GM23338 (cell line): Measurements from ENCODE around the gene DUSP21.

ENCODE experiments used
- CREB1 ChIP-seq: fragments of 250-450 bp; sonication (Bioruptor Pico); IDR thresholded peaks from 2 replicates; pipeline ENCODE4 v1.5.0; 2020; ENCODE audit warnings: low read depth, mild to moderate bottlenecking, moderate library complexity
- CTCF ChIP-seq, 2 experiments: fragments of 200-600 bp in 1 of 2; sonication (generic) in 1 of 2; conservative IDR thresholded peaks; 2 replicates each; pipeline versions ENCODE4 v1.5.1 to v1.6.1; 2016 to 2017; ENCODE audit warnings: antibody characterized with exemption in 2 of 2, low read depth in 2 of 2, mild to moderate bottlenecking in 2 of 2, moderate library complexity in 1 of 2
- ETS1 ChIP-seq: IDR thresholded peaks from 2 replicates; pipeline ENCODE4 v1.6.1; 2016; ENCODE audit warnings: antibody characterized with exemption
- EZH2 ChIP-seq: fragments of 200-600 bp; sonication (generic); IDR thresholded peaks from one replicate; pipeline ENCODE4 v1.8.0; 2017; ENCODE audit warnings: antibody characterized with exemption, mild to moderate bottlenecking, low read depth; ENCODE audit not compliant: unreplicated experiment
- EZH2phosphoT487 ChIP-seq: fragments of 200-600 bp; sonication (generic); IDR thresholded peaks from one replicate; pipeline ENCODE4 v1.8.1; 2018; ENCODE audit warnings: antibody characterized with exemption; ENCODE audit not compliant: unreplicated experiment
- JUNB ChIP-seq: IDR thresholded peaks from one replicate; pipeline ENCODE4 v1.6.1; 2016; ENCODE audit warnings: antibody characterized with exemption; ENCODE audit not compliant: unreplicated experiment
- NANOG ChIP-seq: IDR thresholded peaks from 2 replicates; pipeline ENCODE4 v1.6.1; 2016; ENCODE audit warnings: antibody characterized with exemption, borderline replicate concordance
- POLR2AphosphoS5 ChIP-seq: IDR thresholded peaks from 2 replicates; pipeline ENCODE4 v1.6.1; 2016; ENCODE audit warnings: antibody characterized with exemption, low read depth
- REST ChIP-seq: IDR thresholded peaks from one replicate; pipeline ENCODE4 v1.6.1; 2018; ENCODE audit warnings: antibody characterized with exemption; ENCODE audit not compliant: unreplicated experiment
- STAT1 ChIP-seq: IDR thresholded peaks from one replicate; pipeline ENCODE4 v1.6.1; 2016; ENCODE audit warnings: antibody characterized with exemption; ENCODE audit not compliant: unreplicated experiment
- ZNF114 ChIP-seq: fragments of 250-450 bp; sonication (Bioruptor Pico); IDR thresholded peaks from 2 replicates; pipeline ENCODE4 v1.5.0; 2020; ENCODE audit warnings: mild to moderate bottlenecking, moderate library complexity
- ZNF331 ChIP-seq: fragments of 250-450 bp; sonication (Bioruptor Pico); IDR thresholded peaks from 2 replicates; pipeline ENCODE4 v1.5.0; 2020; ENCODE audit warnings: low read depth, mild to moderate bottlenecking, moderate library complexity
- ZNF462 ChIP-seq: fragments of 250-450 bp; sonication (Bioruptor Pico); IDR thresholded peaks from 2 replicates; pipeline ENCODE4 v1.5.0; 2020; ENCODE audit warnings: mild to moderate bottlenecking, moderate library complexity

- TF ChIP-seq REST (no peak), CTCF (conservative IDR thresholded peaks at IDR 0.05; ENCODE audit: low read depth in 2 of 2) (no peak), EZH2 (no peak), POLR2AphosphoS5 (no peak), ZNF114 (CRISPR knock-in tag) (no peak), ZNF462 (CRISPR knock-in tag) (no peak), EZH2phosphoT487 (no peak), CREB1 (CRISPR knock-in tag) (no peak), ETS1 (no peak), JUNB (no peak), NANOG (no peak), STAT1 (no peak), ZNF331 (CRISPR knock-in tag) (no peak)
Measured at GRCh38 chrX:44881549-44881948, 37.7 kb downstream of the DUSP21 start.
